Adrenal gland (tissue), 12 donors: ENCODE results near the gene CACNA1B. TPM values are rescaled to one million over a fixed set of nuclear protein-coding genes. Genes with fewer than 3 reads are reported as not detected.

Source experiments
- DNase-seq, 7 donors: peaks; one replicate each; pipeline ENCODE4 v3.0.0-alpha.2; 2019 to 2020
- H3K27ac ChIP-seq, 5 donors: fragments of 200-600 bp; sonication (generic) in 4 of 5; 1 replicate in 3 of 5; 2 replicates in 2 of 5; pipeline versions ENCODE4 v1.5.1 to v1.8.0; 2016 to 2020; ENCODE audit warnings: mild to moderate bottlenecking in 1 of 5
- H3K27me3 ChIP-seq: fragments of 200-600 bp; 2 replicates; pipeline ENCODE4 v1.8.0; 2021
- H3K36me3 ChIP-seq, 2 donors: fragments of 200-600 bp; replicated peaks in 1 of 2; 1 replicate in 1 of 2; 2 replicates in 1 of 2; pipeline versions ENCODE4 v1.5.1 to v1.8.0; 2018 to 2022
- H3K4me1 ChIP-seq, 2 donors: fragments of 200-600 bp; replicated peaks in 1 of 2; 1 replicate in 1 of 2; 2 replicates in 1 of 2; pipeline versions ENCODE4 v1.5.1 to v1.8.0; 2018 to 2021
- H3K4me3 ChIP-seq, 4 donors: fragments of 200-600 bp; sonication (generic) in 3 of 4; one replicate each; pipeline ENCODE4 v1.5.1; 2016 to 2018
- H3K9me3 ChIP-seq, 3 donors: fragments of 200-600 bp; sonication (generic) in 1 of 3; replicated peaks in 1 of 3; 1 replicate in 2 of 3; 2 replicates in 1 of 3; pipeline versions ENCODE4 v1.5.1 to v1.8.0; 2016 to 2021
- CTCF ChIP-seq, 6 experiments: fragments of 450-650 bp in 4 of 6; fragments of 200-600 bp in 2 of 6; sonication (generic) in 1 of 6; IDR thresholded peaks; 1 replicate in 5 of 6; 2 replicates in 1 of 6; pipeline versions ENCODE4 v1.5.1 to v1.8.0; 2016 to 2021; ENCODE audit warnings: antibody characterized with exemption in 6 of 6, mild to moderate bottlenecking in 2 of 6, moderate library complexity in 1 of 6
- POLR2A ChIP-seq, 2 donors: fragments of 450-650 bp; IDR thresholded peaks; one replicate each; pipeline ENCODE4 v1.6.1; 2017; ENCODE audit warnings: antibody characterized with exemption in 2 of 2, mild to moderate bottlenecking in 2 of 2, moderate library complexity in 1 of 2
- WGBS, 4 donors: extraction: QIAGEN DNeasy Blood & Tissue Kit in 2 of 4; methylation state at CpG; one replicate each; pipeline versions ENCODE4 v1.1.5 to v1.1.7; 2013 to 2017; 5-methylcytosine and 5-hydroxymethylcytosine counted together
- intact Hi-C, 2 donors: fragments of 100-400 bp; cut with DNase I; formaldehyde crosslinking; loops; one replicate each; pipeline versions ENCODE4 v1.14.1 to v1.15.0; 2022 to 2023
- polyA plus RNA-seq, 3 donors: library from polyadenylated mRNA; stranded (reverse); fragments of 200-250 nt in 2 of 3; fragments of 350-450 nt in 1 of 3; fragmentation: Illumina TruSeq in 1 of 3; extraction: RNeasy Lipid Tissue Mini Kit (QIAGEN cat#74804) in 1 of 3; gene quantifications; one replicate each; pipeline ENCODE4 v1.2.3, GENCODE V29; 2013 to 2014
- total RNA-seq, 9 donors: library from RNA; depleted of rRNA in 4 of 9; stranded (reverse); fragments of >200 nt in 4 of 9; fragments of 120-200 nt in 1 of 9; fragmentation: NEBNext Ultra II Directional in 1 of 9; extraction: Animal tissue kit (Norgen Biotek cat#: 25700) in 1 of 9; gene quantifications; one replicate each; pipeline versions ENCODE4 v1.1.0 to v1.2.4, GENCODE V29; 2013 to 2023
- donor health status: healthy with polysubstance abuse.
- donor health status: Bipolar disorder and iron deficiency.
- donor health status: DM: yes; HTN: yes; CAD: no.
- donor health status: DM: no; HTN: no; CAD: no.
- donor health status: DM: no; HTN: no; CAD: no.
- donor health status: DM: yes; HTN: yes; CAD: no.

The CACNA1B gene
- total and polyA plus RNA-seq, 12 donors = 0.04 to 4.9 (median 1.1) TPM; not detected in 1

GRCh38 chr9:138053996-138054752 is 176.6 kb downstream of the CACNA1B start:
- no peak overlapping the region for H3K27ac ChIP-seq
- no peak for TF ChIP-seq POLR2A (IDR thresholded peaks at IDR 0.05)
- H3K27me3 ChIP-seq = no peaks in the 10 kb centered on the region
- no peak overlapping the region for H3K4me3 ChIP-seq
- DNase-seq = peak in 2 of 7 donors; percentile 2 to 33
- no peaks in the 10 kb centered on the region for H3K4me1 ChIP-seq
- WGBS, 4 donors = 67 to 82% (median 69%) methylated on average over 2 to 16 of the region's 16 CpGs
- intact Hi-C loops = no loop called here
- no peaks in the 10 kb centered on the region for H3K36me3 ChIP-seq
- H3K9me3 ChIP-seq = no peaks in the 10 kb centered on the region

DNA sequence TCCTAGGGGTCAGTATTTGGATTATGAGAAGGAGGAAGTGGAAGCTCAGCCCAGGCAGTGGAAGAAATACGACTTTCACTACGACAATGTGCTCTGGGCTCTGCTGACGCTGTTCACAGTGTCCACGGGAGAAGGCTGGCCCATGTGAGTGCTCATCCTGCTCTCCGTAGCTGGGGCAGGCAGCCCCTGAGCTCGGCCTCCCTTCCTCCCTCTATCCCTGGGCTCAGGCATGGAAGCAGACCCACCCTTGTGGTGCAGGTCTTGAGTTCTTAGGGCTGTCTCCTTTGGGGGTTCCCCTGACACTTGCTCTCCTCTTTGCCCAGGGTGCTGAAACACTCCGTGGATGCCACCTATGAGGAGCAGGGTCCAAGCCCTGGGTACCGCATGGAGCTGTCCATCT is 180.1 kb downstream of the CACNA1B start:
- DNase-seq = no peak
- Histone ChIP-seq H3K4me3 (no peak overlapping the region), H3K27ac (no peak overlapping the region), H3K36me3 (no peaks in the 10 kb centered on the region), H3K27me3 (no peaks in the 10 kb centered on the region), H3K9me3 (no peaks in the 10 kb centered on the region), H3K4me1 (no peaks in the 10 kb centered on the region)
- TF ChIP-seq POLR2A (IDR thresholded peaks at IDR 0.05) = no peak
- 67 to 73% (median 70%) methylated on average over 8 of the region's 8 CpGs for WGBS, 4 donors
- intact Hi-C loops = no loop called here

DNA sequence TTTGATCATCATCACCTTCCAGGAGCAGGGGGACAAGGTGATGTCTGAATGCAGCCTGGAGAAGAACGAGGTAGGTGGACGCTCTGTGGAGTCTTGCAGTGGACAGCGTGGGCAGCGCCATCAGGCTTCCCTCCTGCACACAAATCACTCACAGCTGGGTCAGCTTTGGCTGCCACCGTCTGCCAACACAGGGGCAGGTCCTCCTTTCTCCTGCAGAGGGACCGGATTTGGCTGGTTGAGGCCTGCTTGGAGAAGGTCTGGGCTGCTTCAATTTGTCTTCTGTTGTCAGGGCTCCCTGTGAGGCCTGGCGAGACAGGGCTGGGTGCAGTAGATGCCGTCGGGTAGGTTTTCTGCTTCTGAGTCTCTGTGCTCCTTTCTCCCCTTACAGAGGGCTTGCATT is 180.6 kb downstream of the CACNA1B start:
- Histone ChIP-seq H3K27me3 (no peaks in the 10 kb centered on the region), H3K36me3 (no peaks in the 10 kb centered on the region), H3K4me1 (no peaks in the 10 kb centered on the region), H3K4me3 (no peak overlapping the region), H3K27ac (no peak overlapping the region), H3K9me3 (no peaks in the 10 kb centered on the region)
- WGBS, 4 donors = 78 to 84% (median 80%) methylated on average over 8 to 9 of the region's 9 CpGs
- intact Hi-C loops = no loop called here
- no peak for DNase-seq
- TF ChIP-seq CTCF (IDR thresholded peaks at IDR 0.05) = no peak
- TF ChIP-seq POLR2A (IDR thresholded peaks at IDR 0.05) = no peak

GRCh38 chr9:138059196-138059595 is 181.6 kb downstream of the CACNA1B start:
- WGBS, 4 donors = 76 to 100% (median 80%) methylated on average over 3 of the region's 3 CpGs
- Histone ChIP-seq H3K9me3 (no peaks in the 10 kb centered on the region), H3K27me3 (no peaks in the 10 kb centered on the region), H3K4me1 (no peaks in the 10 kb centered on the region), H3K27ac (no peak overlapping the region), H3K4me3 (no peak overlapping the region), H3K36me3 (no peaks in the 10 kb centered on the region)
- intact Hi-C loops = no loop called here
- no peak for DNase-seq
- TF ChIP-seq POLR2A (IDR thresholded peaks at IDR 0.05) (no peak), CTCF (IDR thresholded peaks at IDR 0.05) (no peak)

DNA sequence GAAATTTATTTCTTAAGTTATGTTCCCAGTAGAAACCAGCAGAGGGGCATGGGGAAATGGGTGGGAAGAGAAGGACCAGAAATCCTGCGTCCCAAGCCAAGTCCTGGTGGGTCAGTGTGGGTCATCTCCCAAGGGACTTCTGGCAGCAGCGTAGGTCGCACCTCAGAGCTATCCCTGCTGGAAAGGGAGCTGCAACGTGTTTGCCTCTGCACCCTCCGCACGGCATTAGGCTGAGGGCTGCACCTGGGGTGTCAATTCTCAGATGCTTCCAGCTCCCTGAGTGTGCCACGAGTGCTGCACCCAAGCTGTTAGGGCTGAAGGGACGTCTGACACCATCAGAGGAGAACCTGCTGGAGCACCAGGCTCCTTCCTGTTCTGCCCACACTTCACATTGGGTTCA is 182.8 kb downstream of the CACNA1B start:
- Histone ChIP-seq H3K36me3 (no peaks in the 10 kb centered on the region), H3K4me1 (no peaks in the 10 kb centered on the region), H3K9me3 (no peaks in the 10 kb centered on the region), H3K27ac (no peak overlapping the region), H3K4me3 (no peak overlapping the region), H3K27me3 (no peaks in the 10 kb centered on the region)
- WGBS, 4 donors = 80 to 84% (median 83%) methylated on average over 7 to 8 of the region's 8 CpGs
- intact Hi-C loops = no loop called here
- TF ChIP-seq POLR2A (IDR thresholded peaks at IDR 0.05) (no peak), CTCF (IDR thresholded peaks at IDR 0.05) (no peak)
- no peak for DNase-seq
